ENCODE measurements around the gene NRTN.
"Not testable (repeated sequence)": the region's sequence is repeated elsewhere in the genome, so short reads cannot be mapped to it uniquely, and the experiment has no call there.

The NRTN gene

GRCh38 chr19:5804516-5805461 is at the start of gene NRTN:
Gene NRTN (plus strand): TSS chr19:5805067. CDS start chr19:5824166, 19,099 bp downstream.
- DNase-seq (ENCODE audit: low read depth in 2 of 2): no peak

GRCh38 chr19:5762608-5763217 is 42.2 kb upstream of the NRTN start:
- DNase-seq (ENCODE audit: low read depth in 2 of 2): no peak

- no peak for DNase-seq (ENCODE audit: low read depth in 2 of 2)
Measured at GRCh38 chr19:5765220-5765619, 39.6 kb upstream of the NRTN start.

- no peak for DNase-seq (ENCODE audit: low read depth in 2 of 2)
Measured at GRCh38 chr19:5767949-5768348, 36.9 kb upstream of the NRTN start.

GRCh38 chr19:5772416-5772815 is 32.5 kb upstream of the NRTN start:
- no peak for DNase-seq (ENCODE audit: low read depth in 2 of 2)

GRCh38 chr19:5773276-5773675 is 31.6 kb upstream of the NRTN start:
- no peak for DNase-seq (ENCODE audit: low read depth in 2 of 2)

- DNase-seq (ENCODE audit: low read depth in 2 of 2): no peak
Measured at GRCh38 chr19:5774921-5775320, 29.9 kb upstream of the NRTN start.

- peak; percentile 51 to 62 for DNase-seq (ENCODE audit: low read depth in 2 of 2)
Measured at GRCh38 chr19:5775668-5776309, 29.1 kb upstream of the NRTN start.

- no peak for DNase-seq (ENCODE audit: low read depth in 2 of 2)
Measured at GRCh38 chr19:5778402-5778801, 26.5 kb upstream of the NRTN start.

GRCh38 chr19:5780916-5781315 is 24.0 kb upstream of the NRTN start:
- not testable (repeated sequence) for DNase-seq (ENCODE audit: low read depth in 2 of 2)

- DNase-seq (ENCODE audit: low read depth in 2 of 2): no peak
Measured at GRCh38 chr19:5782322-5782721, 22.5 kb upstream of the NRTN start.

GRCh38 chr19:5782945-5783919 is 21.6 kb upstream of the NRTN start:
- no peak for DNase-seq (ENCODE audit: low read depth in 2 of 2)

GRCh38 chr19:5784581-5785147 is 20.2 kb upstream of the NRTN start, which contains the start of gene PRR22:
Gene PRR22 (minus strand): TSS chr19:5784746. CDS start chr19:5784660, 86 bp downstream.
- no peak for DNase-seq (ENCODE audit: low read depth in 2 of 2)

GRCh38 chr19:5785423-5785822 is 19.4 kb upstream of the NRTN start:
- DNase-seq (ENCODE audit: low read depth in 2 of 2): no peak

- DNase-seq (ENCODE audit: low read depth in 2 of 2): no peak
Measured at GRCh38 chr19:5786593-5787408, 18.1 kb upstream of the NRTN start.

- DNase-seq (ENCODE audit: low read depth in 2 of 2): no peak
Measured at GRCh38 chr19:5787409-5788182, 17.3 kb upstream of the NRTN start.

- DNase-seq (ENCODE audit: low read depth in 2 of 2): no peak
Measured at GRCh38 chr19:5788422-5788821, 16.4 kb upstream of the NRTN start.

- DNase-seq (ENCODE audit: low read depth in 2 of 2): no peak
Measured at GRCh38 chr19:5789351-5789761, 15.5 kb upstream of the NRTN start.

- DNase-seq (ENCODE audit: low read depth in 2 of 2): no peak
Measured at GRCh38 chr19:5789886-5790558, 14.8 kb upstream of the NRTN start.

Measured in fibroblast of skin of left biceps (primary cell).